ENCODE measurements around the gene GPC5.

Gene GPC5

GRCh38 chr13:92143766-92144165 lies 745.3 kb downstream of the GPC5 start:
- DNase-seq (ENCODE audit: low read depth, low spot score): no peak

GRCh38 chr13:92150606-92151005 lies 752.2 kb downstream of the GPC5 start:
- no peak for DNase-seq (ENCODE audit: low read depth, low spot score)
- H3K4me3 ChIP-seq (ENCODE audit: low read length): no peak overlapping the region

More at GRCh38 chr13:92143766-92144165, 745.3 kb downstream of the GPC5 start:
- no peak overlapping the region for H3K4me3 ChIP-seq (ENCODE audit: low read length)

GRCh38 chr13:92158346-92158745 lies 759.9 kb downstream of the GPC5 start:
- no peak for DNase-seq (ENCODE audit: low read depth, low spot score)

GRCh38 chr13:92164822-92165221 lies 766.4 kb downstream of the GPC5 start:
- peak; percentile 41 for DNase-seq (ENCODE audit: low read depth, low spot score)

More at GRCh38 chr13:92158346-92158745, 759.9 kb downstream of the GPC5 start:
- no peak overlapping the region for H3K4me3 ChIP-seq (ENCODE audit: low read length)

GRCh38 chr13:92172191-92172590 lies 773.8 kb downstream of the GPC5 start:
- H3K4me3 ChIP-seq (ENCODE audit: low read length): no peak overlapping the region
- DNase-seq (ENCODE audit: low read depth, low spot score): no peak

More at GRCh38 chr13:92164822-92165221, 766.4 kb downstream of the GPC5 start:
- H3K4me3 ChIP-seq (ENCODE audit: low read length): no peak overlapping the region

- no peak for DNase-seq (ENCODE audit: low read depth, low spot score)
- no peak overlapping the region for H3K4me3 ChIP-seq (ENCODE audit: low read length)
Observed at GRCh38 chr13:92173254-92173653, 774.8 kb downstream of the GPC5 start.

GRCh38 chr13:92175330-92175729 lies 776.9 kb downstream of the GPC5 start:
- DNase-seq (ENCODE audit: low read depth, low spot score): peak; percentile 48
- H3K4me3 ChIP-seq (ENCODE audit: low read length): no peak overlapping the region

- no peak overlapping the region for H3K4me3 ChIP-seq (ENCODE audit: low read length)
- no peak for DNase-seq (ENCODE audit: low read depth, low spot score)
Observed at GRCh38 chr13:92177966-92178365, 779.5 kb downstream of the GPC5 start.

GRCh38 chr13:92179223-92179622 lies 780.8 kb downstream of the GPC5 start:
- no peak for DNase-seq (ENCODE audit: low read depth, low spot score)
- H3K4me3 ChIP-seq (ENCODE audit: low read length): no peak overlapping the region

- DNase-seq (ENCODE audit: low read depth, low spot score): peak; percentile 26
- no peak overlapping the region for H3K4me3 ChIP-seq (ENCODE audit: low read length)
Observed at GRCh38 chr13:92187378-92187989, 789.1 kb downstream of the GPC5 start.

GRCh38 chr13:92188574-92188973 lies 790.2 kb downstream of the GPC5 start:
- no peak for DNase-seq (ENCODE audit: low read depth, low spot score)

GRCh38 chr13:92196591-92197256 lies 798.3 kb downstream of the GPC5 start:
- no peak overlapping the region for H3K4me3 ChIP-seq (ENCODE audit: low read length)
- DNase-seq (ENCODE audit: low read depth, low spot score): no peak

More at GRCh38 chr13:92188574-92188973, 790.2 kb downstream of the GPC5 start:
- no peak overlapping the region for H3K4me3 ChIP-seq (ENCODE audit: low read length)

GRCh38 chr13:92197669-92198068 lies 799.2 kb downstream of the GPC5 start:
- H3K4me3 ChIP-seq (ENCODE audit: low read length): no peak overlapping the region
- no peak for DNase-seq (ENCODE audit: low read depth, low spot score)

- DNase-seq (ENCODE audit: low read depth, low spot score): no peak
- H3K4me3 ChIP-seq (ENCODE audit: low read length): no peak overlapping the region
Observed at GRCh38 chr13:92218615-92219014, 820.2 kb downstream of the GPC5 start.

GRCh38 chr13:92221916-92222315 lies 823.5 kb downstream of the GPC5 start:
- DNase-seq (ENCODE audit: low read depth, low spot score): no peak
- H3K4me3 ChIP-seq (ENCODE audit: low read length): no peak overlapping the region

- no peak overlapping the region for H3K4me3 ChIP-seq (ENCODE audit: low read length)
- DNase-seq (ENCODE audit: low read depth, low spot score): no peak
Observed at GRCh38 chr13:92224052-92224821, 825.8 kb downstream of the GPC5 start.

GRCh38 chr13:92224825-92225224 lies 826.4 kb downstream of the GPC5 start:
- H3K4me3 ChIP-seq (ENCODE audit: low read length): no peak overlapping the region
- DNase-seq (ENCODE audit: low read depth, low spot score): no peak

GRCh38 chr13:92225861-92226260 lies 827.4 kb downstream of the GPC5 start:
- H3K4me3 ChIP-seq (ENCODE audit: low read length): no peak overlapping the region
- DNase-seq (ENCODE audit: low read depth, low spot score): no peak

- no peak for DNase-seq (ENCODE audit: low read depth, low spot score)
- no peak overlapping the region for H3K4me3 ChIP-seq (ENCODE audit: low read length)
Observed at GRCh38 chr13:92232871-92233270, 834.5 kb downstream of the GPC5 start.

GRCh38 chr13:92251671-92252210 lies 853.3 kb downstream of the GPC5 start:
- no peak overlapping the region for H3K4me3 ChIP-seq (ENCODE audit: low read length)
- DNase-seq (ENCODE audit: low read depth, low spot score): no peak
